ENCODE data around the gene FCRL6.

- no peak for TF ChIP-seq CTCF (IDR thresholded peaks at IDR 0.05)
- no peak for TF ChIP-seq POLR2AphosphoS5 (IDR thresholded peaks at IDR 0.05; ENCODE audit: low read depth, low read length)
- TF ChIP-seq SIN3A (IDR thresholded peaks at IDR 0.05; ENCODE audit: borderline replicate concordance, insufficient read depth, low read depth, low read length), result no peak
Observed at GRCh38 chr1:159756397-159756796, 45.8 kb upstream of the FCRL6 start.
